Measurements from ENCODE around the gene WDR90.
"Not testable (repeated sequence)": the region's sequence is repeated elsewhere in the genome, so short reads cannot be mapped to it uniquely, and the experiment has no call there.

Gene WDR90

DNA sequence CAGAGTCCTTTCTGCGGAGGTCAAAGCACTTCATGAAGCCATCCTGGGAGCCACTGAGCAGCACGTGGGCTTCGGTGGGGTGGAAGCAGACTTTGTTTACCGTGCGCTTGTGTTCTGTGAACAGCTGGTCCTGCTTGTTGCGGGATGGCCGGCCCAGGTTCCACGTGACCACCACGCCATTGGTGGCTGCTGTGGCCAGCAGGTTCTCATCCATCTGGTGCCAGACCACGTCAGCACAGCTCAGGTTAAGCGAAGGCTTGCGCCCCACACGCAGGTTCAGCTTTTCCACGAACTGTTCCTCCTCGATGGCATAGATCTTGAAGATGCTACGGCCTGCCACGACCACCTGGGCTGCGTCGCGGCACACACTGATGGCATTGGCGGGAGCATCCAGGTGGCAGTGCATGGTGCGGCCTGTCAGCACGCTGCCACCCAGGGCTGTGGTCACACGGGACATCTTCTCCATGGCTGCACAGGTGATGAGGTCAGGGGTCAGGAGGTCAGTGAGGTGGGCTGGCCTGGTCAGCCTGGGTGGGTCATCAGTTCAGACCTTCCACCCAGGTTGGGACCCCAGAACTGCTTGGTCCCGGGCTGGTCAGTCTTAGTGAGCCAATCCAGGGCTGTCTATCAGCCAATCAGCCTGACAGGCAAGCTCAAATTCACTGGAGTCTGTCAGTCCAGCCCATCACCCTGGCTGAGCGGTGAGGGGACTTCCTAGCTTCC lies 40.2 kb downstream of the WDR90 start:
- DNase-seq (ENCODE audit: low spot score): no peak

DNA sequence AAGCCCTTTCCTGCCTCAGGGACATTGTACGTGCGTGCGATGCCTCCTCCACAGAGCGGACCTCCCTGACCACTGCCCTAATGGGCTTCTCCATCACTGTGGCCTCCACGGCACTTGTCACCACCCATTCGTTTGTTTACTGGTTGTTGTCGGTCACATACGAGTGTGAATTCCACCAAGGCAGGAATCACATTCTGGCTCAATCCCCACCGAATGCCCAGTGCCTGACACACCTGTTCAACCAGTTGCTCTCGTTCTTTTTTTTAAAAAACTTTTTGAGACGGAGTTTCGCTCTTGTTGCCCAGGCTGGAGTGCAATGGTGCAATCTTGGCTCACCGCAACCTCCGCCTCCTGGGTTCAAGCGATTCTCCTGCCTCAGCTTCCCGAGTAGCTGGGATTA lies 42.1 kb downstream of the WDR90 start:
- DNase-seq (ENCODE audit: low spot score): not testable (repeated sequence)

DNA sequence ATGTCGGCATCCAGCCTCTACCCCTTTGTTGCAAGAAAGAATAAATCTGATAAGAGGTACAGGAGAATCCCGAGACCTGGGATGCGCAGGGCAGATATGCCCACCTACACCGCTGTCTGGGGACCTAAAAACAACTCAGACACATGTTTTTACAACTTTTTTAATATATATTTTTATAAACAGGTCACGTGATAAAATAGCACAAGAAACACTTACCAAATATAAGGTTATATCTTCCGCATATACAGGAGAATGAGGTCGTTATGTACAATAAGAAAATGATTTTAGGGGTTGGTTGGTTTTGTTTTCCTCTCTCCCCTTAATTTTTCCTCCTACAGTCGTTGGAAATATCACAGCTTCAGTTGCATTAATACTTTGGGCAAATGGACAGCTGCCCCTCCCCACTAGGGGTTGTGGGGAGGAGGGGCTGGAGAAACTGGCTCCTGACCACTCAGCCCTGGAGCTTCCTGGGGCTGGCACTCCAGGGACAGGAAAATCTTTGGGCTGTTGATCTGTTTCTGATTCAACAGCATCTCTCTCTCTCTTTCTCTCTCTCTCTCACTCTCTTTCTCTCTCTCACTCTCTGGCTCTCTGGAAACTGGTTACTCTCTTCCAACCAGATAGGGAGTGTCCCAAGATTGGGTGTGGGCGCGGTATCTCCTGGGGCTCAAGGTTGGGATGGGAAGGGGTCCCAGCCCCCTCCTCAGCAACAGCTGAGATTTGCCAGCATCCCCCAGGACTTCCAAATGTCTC lies 43.4 kb downstream of the WDR90 start:
- no peak for DNase-seq (ENCODE audit: low spot score)

DNA sequence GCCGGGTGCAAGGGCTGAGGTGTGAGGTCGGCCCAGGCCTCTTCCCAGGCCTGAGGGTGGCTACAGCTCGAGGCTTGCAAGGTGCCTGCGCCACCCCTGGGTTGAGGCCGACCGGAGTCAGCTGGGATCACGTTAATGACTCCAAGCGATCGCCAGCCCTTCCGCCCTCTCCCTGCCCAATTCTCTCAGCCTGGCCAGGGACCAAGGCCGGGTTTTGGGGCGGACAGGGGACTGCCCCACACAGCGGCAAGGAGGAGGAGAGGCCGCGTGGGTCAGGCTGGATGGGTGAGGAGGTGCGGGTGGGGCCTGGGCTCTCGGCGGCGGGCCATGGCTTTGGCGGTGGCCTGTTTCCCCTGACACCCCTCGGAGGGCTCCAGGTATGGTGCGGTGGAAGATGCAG lies 44.2 kb downstream of the WDR90 start:
- no peak for DNase-seq (ENCODE audit: low spot score)

DNA sequence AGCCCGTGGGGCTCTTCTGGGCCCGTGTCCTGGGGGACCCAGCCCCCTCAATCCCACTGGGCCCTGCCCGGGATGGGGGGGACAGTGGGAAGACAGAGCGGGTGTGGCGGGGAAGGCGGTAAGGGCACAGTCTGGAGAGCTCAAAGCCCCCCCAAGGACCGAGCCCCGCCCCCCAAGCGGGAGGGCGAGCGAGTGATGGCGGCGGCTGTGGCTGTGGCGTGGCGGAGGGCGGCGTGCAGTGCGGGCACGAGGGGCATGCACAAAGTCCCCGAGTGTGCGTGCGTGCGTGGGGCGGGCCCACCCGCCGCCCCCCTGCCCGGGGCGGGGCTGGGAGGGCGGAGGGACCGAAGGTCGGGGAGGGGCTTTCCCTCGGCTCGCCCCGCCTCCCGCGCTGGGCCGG lies 44.6 kb downstream of the WDR90 start:
- DNase-seq (ENCODE audit: low spot score): no peak

DNA sequence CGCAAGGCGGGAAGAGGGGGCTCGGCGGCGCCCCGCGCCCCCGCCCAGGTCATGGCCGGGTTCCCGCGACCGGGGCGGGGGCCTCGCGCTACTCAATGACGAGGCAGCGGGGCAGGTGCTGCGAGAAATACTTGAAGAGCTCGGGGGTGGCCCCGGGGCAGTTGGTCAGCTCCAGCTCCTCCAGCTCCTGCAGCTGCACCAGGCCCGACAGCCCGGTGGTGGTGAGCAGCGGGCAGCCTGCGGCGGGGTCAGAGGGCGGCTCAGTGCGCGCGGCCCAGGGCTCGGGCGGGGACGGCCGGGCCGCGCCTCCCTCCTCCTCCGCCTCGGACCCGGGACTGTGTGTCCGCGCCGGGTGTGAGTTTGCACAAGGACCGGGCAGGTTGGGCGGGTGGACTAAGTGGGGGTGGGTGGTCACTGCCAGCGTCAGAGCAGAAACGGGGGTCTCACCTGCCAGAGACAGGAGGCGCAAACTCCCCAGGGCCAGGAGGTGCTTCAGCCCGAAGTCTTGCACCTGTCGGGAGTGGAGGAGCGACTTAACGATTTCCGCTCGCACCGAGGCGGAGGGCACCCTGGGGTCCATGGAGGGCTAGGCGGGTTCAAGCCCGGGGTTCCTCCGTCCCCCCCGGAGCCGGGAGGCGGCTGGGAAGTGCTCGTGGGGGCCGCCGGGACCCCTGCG lies 45.2 kb downstream of the WDR90 start:
- no peak for DNase-seq (ENCODE audit: low spot score)

DNA sequence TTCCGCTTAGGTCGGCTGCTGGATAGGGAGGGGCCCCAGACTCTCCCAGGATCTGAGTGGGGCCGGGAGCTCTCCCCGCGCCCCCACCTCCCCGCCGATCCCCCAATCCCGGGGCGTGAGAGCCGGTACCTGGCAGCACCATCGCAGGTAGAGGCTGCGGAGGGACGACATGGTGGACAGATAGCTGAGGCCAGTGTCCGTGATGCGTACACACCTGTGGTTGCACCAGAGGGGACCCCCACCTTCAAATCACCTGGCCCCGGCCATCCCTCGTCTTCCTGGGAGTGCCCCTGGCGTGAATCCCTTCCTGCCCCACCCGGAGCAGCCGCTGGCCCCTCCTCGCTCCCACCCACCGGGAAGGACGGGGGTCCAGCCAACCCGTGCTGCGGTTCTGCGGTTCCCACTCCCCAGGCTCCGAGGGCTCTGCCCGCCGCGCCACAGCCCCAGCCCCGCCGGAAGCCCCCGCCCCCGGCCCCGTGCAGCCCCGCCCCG lies 45.7 kb downstream of the WDR90 start:
- no peak for DNase-seq (ENCODE audit: low spot score)

DNA sequence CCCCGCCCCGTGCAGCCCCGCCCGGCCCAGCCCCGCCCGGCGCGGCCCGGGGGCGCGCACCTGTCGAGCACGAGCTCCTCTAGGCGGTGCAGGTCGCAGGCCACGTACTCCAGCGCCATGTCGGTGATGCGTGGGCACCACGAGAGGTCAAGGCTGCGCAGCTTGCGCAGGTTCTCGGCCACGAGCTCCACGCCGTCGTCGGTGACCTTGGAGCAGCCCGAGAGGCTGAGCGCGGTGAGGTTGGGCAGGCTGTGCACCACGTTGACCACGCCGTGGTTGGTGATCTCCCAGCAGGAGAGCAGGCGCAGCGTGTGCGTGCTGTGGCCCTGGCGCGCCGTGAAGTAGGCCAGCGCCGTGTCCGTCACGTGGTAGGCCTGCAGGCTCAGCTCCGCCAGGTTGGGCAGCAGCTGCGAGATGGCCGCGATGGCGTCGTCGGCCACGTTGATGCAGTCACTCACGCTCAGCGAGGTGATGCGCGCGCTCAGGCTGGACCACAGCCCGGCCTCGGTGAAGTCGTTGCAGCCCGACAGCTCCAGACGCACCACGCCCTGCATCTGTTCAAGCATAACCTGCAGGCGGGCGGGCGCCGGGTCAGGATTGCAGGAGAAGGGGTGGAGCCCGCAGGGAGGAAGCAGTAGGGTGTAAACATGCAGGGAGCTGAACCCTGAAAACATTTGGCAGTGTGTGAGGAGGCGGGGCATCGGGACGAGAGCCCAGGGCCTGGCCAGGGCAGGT lies 46.4 kb downstream of the WDR90 start:
- DNase-seq (ENCODE audit: low spot score): no peak

DNA sequence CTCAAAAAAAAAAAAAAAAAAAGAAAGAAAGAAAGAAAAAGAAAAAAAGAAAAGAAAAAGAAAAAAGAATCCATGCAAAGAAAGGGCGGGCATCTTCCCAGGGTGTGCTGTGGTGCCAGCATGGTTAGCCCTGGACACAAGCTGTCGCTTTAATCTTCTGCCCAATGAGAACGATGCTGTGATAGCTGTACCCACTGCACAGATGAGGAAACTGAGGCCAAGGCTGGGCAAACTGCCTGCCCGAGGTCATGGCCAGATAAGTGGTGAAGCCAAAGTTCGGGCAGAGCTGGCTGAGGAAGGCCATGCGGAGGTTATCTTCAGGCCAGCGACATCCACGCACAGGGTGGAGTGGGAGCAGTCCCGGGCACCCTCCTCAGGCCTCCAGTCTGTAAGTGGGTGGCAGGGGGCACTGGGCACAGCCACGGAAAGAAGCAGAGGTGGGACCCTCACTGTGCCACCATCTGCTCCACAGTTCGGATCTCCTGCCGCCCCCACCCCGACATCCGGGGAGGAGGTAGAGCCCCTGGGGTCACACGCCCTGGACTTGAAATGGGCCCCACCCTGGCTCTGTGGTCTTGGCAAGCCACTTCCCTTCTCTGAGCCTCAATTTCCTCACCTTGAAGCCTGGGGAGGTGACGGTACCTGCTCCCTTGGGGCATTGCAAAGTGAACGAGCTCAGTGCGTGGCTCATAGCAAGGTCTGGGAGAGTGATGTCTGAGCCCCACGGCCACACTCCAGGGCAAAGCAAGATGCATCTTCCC lies 49.9 kb downstream of the WDR90 start:
- DNase-seq (ENCODE audit: low spot score): no peak

DNA sequence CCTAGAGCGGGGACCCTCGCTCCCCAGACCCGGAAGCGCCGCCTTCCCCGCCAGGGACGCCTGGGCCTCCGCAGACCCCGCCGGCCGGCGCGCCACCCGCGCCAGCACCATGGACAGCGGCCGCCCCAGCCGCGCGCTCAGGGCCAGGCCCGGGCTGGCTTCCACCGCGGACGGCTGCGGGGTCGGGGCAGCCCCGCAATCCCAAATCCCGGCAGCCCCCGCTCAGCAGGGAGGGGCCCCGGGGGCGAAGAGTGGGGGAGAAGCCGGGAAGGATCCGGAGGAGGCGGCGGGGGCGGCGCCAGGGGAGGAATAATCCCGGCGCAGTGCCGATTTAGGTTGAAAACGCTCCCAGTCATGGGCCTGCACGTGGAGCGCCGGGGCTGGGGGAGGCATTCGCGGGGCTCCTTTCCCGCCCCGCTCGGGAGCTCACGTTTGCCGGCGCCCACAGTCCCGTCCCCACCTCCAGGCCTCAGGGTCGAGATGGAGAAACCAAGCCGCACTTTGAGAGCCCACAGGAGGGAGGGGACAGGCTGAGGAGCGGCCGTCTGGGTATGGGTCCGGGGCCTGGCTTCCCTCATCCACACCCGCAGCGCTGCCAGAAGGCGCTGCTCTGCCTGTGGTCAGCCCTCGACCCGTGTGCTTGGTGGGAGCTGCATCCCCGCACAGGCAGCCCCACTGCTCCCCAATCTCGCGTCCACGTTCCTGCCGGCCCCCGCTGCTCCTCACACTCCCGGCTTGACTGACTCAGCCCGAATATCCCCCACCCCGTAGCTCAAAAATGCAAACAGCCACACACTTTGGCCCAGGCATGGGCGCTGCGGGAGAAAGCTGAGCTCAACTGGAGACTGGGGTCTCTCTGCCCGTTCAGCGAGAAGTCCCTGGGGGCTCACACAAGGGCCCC lies 51.8 kb downstream of the WDR90 start:
- DNase-seq (ENCODE audit: low spot score): no peak

DNA sequence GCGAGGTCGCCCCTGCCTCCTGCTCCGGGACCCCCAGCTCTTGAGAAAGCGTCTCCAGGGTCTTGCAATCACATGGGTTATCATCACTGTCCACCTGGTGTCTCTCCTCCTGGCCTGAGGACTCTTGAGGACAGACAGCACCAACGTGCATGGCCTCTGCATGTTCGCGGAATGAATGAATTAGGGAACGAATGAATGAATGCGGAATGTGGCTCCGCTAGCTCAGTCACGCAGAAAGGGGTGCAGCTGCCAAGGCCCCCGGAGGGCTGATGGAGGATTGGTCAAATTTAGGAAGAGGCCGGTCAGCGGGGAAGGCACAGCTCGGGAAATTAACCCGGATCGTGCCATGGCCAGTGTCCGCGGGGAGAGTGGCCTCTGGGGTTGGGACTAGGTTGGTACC lies 53.2 kb downstream of the WDR90 start:
- no peak for DNase-seq (ENCODE audit: low spot score)

DNA sequence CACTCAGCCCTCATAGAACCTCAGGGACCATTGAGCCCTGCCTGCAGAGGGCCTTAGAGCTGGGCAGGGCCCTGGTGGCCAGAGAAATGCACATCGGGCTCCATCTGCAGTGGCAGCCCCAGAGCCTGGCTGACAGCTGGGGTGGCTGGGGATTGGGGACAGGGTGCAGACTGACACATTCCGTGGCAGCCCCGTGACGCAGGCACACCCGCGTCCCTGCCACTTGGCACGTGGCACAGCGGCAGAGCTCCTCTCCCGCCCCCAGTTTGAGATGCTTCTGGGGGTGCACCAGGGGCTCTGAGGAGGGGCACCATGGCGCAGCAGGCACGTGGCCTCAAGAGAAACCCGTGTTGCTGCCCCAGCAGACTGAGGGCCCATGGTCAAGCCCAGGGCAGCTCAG lies 54.2 kb downstream of the WDR90 start:
- DNase-seq (ENCODE audit: low spot score): no peak

DNA sequence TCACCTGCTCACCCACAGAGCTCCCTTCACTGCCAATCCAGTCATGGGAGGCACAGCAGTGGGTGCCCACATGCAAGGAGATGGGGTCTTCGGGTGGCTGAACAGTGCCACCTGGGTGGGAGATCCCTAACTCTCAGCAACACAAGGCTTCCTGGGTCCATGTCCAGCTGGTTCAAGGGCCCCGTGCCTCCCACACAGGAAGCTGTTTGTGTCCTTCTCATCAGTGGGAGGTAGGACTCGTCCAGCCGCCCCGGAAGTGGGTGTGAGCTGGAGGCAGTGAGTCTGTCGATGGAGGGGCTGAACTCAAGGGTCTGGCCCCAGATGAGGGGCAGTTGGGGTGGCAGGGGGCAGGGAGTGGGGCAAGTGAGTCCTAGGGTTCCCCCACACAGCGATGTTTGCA lies 54.9 kb downstream of the WDR90 start:
- DNase-seq (ENCODE audit: low spot score): no peak

DNA sequence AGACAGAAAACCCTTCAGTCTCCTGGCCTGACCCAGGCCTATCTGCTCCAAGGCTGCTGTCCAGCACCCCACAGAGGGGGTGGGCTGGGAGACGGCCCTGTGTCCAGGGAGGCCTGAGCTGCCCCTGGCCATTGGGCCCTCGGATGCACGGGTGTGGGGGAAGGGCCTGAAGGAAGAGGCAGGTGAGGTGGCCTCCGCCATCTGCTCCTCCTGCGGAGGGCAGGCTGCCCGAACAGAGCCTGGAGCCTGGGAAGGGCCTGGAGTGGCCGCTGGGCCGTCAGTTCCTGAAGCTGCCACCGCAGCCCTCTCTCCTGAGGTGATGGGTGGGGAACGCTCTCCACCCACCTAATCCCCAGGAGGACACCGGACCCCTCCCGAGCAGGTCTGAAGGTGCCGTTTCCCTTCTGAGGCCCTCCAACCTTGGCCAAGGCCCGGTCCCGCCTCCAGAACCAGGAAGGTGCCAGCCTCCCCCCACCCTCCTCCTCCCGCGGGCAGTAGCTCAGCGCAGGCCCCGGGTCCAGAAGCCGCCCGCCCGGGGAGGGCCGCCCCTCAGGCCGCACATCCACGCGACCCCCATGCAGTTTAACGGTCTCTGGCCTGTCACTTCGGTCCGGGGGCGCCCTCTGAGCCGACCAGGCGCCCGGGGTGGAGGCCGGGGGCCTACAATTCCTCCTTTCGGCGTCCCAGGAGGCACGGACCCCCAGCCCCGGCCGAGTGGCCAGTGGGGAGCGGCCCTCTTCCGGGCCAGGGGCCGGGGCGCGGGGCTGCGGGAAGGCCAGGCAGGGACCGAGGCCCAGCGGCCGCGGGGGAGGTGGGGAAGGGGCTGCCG lies 55.6 kb downstream of the WDR90 start:
- DNase-seq (ENCODE audit: low spot score): no peak

DNA sequence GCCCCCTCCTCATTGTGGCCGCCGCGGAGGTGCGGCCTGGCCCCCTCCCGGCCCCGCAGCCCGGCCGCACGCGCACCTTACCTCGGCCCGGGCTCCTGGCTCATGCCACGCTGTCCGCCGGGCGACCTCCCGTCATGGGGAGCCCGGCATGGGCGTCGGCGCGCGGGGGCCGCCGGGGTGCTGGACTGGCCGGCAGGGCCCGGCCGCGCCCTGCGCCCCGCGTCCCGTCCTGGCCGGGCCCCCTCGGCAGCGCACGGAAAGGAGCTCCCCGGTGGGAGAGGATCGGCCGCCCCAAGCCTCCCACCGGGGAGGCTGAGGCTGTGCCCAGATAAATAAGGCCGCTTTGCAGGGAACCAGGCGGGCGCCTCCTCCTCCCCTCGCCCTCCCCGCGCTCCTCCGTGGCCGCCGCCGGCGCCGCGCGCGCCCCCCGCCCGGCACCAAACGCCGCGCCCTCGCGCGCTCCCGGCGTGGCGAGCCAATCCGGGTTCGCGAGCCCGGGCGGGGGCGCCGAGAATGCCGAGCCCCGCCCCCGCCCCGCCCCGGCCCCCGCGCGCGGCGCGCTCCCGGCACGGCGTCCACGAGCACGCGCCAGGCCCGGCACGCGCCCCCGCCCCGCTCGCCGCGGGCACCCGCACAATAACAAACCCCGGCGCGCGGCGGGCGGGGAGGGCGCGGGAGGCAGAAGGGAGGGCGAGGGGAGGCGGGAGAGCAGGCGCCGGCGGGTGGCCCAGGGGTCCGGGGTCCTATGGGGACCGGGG lies 56.4 kb downstream of the WDR90 start, which contains the start of gene FBXL16:
TSS of gene FBXL16 (minus strand) at position 371 of the 758 bp plus-strand sequence. CDS start 8,396 bp downstream, outside the sequence.
- DNase-seq (ENCODE audit: low spot score): no peak

DNA sequence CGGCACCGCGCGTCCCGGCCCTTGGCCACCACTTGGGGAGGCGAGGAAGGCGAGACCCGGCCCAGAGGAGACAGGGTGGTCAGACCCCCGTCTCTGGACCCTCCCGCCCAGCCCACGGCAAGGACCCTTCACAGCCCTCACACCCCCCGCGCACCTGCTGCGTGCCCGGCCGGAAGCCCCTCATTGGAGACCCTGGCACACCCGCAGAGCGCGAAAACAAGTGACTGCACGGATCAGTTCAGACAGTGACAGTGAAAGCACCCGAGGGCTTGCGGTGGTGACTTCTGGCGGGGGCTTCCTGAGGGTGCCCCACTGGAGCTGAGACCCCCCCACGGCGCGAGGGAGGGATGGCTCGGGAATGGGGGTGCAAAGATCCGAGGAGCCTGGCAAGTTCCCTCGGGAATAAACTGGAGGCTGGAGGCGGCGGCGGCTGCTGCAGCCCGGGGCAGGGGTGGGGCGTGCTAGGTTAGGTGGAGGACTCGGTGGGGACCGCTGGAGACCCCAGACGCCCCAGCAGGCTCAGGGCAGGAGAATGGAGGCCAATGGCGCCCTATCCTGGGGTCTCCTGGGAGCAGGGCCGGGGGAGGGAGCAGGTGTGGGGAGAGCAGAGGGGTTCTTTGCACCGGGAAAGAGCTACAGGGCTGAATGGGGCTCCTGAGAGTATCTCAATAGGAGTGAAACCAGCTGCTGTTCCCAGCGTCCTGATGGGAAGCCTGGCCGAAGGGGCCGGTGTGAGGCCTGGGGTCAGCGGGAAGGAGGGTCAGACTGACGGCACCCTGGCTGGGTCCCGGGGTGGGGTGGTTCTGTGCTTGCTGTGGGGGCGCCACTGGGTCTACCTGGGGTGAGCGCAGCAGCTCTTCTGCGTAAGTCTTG lies 57.3 kb downstream of the WDR90 start:
- no peak for DNase-seq (ENCODE audit: low spot score)

DNA sequence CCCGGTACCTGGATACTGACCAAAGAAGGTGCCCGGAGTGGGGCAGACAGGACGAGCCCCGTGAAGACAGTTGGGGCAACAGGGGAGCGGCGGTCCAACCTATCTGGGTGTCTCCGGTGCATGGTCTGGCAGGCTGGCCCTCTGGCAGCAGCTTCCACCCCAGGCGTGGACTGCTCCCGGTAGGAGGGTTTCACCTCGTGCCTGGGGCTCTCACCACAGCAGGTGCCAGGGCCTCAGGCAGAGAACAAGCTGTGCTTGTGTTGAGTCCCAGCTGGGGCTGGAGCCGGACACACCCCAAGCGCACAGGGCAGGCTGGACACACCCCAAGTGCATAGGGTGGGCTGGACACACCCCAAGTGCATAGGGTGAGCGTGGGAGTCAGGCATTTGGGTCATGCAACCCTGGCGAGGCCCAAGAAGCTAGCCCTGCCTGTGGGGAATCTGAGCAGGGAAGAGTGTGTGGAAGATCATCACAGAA lies 57.9 kb downstream of the WDR90 start:
- DNase-seq (ENCODE audit: low spot score): no peak

DNA sequence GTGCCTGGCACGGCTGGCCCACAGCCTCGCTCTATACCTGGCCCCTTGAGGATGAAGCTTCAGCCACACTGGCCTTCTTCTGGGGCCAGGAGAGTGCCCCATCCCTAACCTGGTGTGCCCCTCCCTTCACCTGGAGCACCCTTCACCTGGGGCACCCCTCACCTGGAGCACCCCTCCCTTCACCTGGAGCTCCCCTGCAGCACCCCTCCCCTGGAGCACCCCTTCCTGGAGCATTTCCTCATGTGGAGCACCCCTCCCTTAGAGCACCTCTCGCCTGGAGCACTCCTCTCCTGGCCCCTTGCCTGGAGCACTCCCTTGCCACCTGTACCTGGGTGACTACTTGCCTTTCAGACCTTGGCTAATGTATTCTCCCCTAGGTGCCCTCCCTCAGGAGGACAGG lies 58.9 kb downstream of the WDR90 start:
- no peak for DNase-seq (ENCODE audit: low spot score)

All from hematopoietic multipotent progenitor cell treated with erythropoietin and hydrocortisone succinate and interleukin-3 and kit ligand, for 17 days (in vitro differentiated cells).